Epithelial cell of proximal tubule (primary cell): ENCODE results near the gene NDUFB8. TPM values are rescaled to one million over a fixed set of nuclear protein-coding genes. Genes with fewer than 3 reads are reported as not detected.
A peak's percentile ranks its signal among the peaks of the same experiment; 100 is the strongest.
"Not testable (repeated sequence)": the region's sequence is repeated elsewhere in the genome, so short reads cannot be mapped to it uniquely, and the experiment has no call there.

Experiments
- DNase-seq: peaks from one replicate; pipeline ENCODE4 v3.0.0-alpha.2; 2011; ENCODE audit warnings: low read depth
- H3K4me3 ChIP-seq: 2 replicates; pipeline ENCODE4 v1.5.1; 2011; ENCODE audit warnings: low read depth, mild to moderate bottlenecking, low read length
- total RNA-seq: library from RNA; depleted of rRNA; stranded (reverse); fragments of >200 nt; gene quantifications from 2 replicates; pipeline ENCODE4 v1.2.3, GENCODE V29; 2015
- TF ChIP-seq, protein P1 (sequence below): conservative IDR thresholded peaks from 2 replicates; pipeline ENCODE4 v1.5.1; 2012; ENCODE audit warnings: low read depth, mild to moderate bottlenecking, low read length

The NDUFB8 gene
- 217 and 269 TPM in 2 replicates for total RNA-seq

DNA sequence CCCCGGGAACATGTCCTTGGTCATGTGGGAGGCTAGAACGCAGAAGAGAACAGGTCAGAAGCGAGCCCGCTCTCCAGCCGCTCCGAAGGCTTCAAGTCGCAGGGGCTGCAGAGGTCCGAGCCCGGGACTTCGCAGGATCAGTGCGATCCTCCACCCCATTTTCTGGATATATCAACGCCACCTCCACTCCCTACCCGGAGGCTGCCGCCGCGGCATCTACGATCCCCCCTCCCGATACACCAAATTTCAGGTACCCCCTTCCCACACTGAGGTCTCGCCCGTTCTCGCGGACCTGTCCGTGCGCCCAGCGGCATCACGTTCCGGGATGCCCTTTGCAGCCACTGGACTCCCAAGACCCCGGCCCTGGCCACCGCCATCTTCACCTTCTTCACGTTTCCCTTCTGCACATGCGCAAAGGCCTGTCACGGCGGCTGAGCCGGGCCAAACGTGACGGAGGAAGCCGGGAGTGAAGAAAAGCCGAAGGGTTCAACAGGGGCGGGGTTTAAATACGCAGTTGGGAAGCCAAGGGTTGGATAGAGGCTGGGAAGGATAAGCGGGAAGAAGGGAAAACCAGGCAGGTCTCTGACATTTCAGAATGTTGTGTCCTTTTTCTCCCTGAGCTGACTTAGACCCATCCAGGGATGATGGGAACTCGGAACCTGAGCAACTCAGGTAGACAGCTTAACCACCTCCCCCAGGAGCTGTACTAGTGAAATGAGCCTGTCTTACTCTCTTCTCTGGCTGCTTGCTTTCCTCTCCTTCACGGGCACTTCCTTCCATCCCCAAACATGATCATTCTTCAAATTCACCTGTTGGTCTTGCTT, at the start of gene NDUFB8:
NDUFB8 (minus strand) TSS at position 397 of the 824 bp plus-strand sequence; CDS start at position 377, 20 bp downstream.
- TF ChIP-seq, protein P1, sequence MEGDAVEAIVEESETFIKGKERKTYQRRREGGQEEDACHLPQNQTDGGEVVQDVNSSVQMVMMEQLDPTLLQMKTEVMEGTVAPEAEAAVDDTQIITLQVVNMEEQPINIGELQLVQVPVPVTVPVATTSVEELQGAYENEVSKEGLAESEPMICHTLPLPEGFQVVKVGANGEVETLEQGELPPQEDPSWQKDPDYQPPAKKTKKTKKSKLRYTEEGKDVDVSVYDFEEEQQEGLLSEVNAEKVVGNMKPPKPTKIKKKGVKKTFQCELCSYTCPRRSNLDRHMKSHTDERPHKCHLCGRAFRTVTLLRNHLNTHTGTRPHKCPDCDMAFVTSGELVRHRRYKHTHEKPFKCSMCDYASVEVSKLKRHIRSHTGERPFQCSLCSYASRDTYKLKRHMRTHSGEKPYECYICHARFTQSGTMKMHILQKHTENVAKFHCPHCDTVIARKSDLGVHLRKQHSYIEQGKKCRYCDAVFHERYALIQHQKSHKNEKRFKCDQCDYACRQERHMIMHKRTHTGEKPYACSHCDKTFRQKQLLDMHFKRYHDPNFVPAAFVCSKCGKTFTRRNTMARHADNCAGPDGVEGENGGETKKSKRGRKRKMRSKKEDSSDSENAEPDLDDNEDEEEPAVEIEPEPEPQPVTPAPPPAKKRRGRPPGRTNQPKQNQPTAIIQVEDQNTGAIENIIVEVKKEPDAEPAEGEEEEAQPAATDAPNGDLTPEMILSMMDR, result no peak
- H3K4me3 ChIP-seq, result peak within 1 kb of the TSS; percentile 98
- DNase-seq, result no peak

DNA sequence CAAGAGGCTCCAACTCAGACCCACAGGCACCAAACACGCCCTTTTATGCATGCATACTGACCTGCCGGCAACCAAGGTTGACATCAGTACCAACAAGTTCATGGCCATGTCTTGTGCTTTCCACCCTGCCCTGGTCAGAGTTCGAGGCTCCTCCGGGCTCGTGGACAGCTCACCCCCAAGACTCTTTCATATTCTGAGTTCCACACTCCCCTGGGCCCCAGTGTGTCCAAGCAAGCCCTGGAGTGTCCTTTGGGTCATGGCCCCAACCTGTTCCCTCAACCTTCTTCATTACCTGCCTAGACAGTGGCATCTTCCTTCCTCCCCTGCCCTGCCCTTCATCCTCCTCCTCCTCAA, 46.6 kb upstream of the NDUFB8 start:
- H3K4me3 ChIP-seq, result no peak overlapping the region
- TF ChIP-seq, protein P1, result no peak
- DNase-seq, result no peak

DNA sequence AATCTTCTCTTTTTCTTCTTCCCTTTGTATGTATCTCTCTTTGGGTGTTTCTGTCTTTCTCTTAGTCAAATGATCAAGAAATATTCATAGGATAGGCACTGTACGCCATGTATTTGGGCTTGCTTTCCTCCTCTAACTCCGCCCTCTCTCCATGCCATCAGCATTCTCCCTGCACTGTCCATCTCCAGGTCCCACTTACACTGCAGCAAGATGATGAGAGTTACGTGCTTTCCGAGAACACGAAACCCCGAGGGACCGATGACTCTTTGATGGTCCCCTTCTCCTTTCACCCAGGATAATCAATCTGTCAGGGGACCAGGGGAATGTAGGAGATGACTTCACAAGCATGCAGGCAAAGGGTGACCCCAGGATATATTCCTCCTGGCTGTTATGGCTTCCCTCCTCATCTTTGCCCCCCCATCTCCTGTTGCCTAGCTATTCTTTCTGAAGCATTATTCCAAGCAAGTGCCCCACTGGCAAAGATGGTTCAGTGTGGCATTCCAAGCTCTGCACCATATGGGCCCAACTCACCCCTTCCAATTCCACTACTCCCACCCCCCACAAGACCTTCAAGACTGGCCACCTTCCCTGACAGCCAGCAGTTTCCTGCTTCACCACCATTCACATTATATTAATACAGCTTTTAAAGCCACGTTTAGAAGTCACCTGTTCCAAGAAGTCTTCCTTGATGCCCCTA, 46.1 kb upstream of the NDUFB8 start:
- DNase-seq, result no peak
- H3K4me3 ChIP-seq, result no peak overlapping the region
- TF ChIP-seq, protein P1, result no peak

DNA sequence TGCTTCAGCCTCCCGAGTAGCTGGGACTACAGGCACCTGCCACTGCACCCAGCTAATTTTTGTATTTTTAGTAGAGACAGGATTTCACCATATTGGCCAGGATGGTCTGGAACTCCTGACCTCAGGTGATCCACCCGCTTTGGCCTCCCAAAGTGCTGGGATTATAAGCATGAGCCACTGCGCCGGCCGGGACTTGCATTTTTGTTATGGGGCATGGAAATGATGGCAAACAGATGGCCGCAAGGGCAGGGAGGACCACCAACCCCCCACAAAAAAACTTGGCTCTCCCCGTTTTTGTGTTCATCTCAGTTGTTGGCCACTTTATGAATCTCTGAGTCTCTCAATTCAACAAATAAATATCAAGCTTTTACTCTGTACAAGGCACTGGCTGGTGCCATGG, 45.5 kb upstream of the NDUFB8 start:
- not testable (repeated sequence) for H3K4me3 ChIP-seq

DNA sequence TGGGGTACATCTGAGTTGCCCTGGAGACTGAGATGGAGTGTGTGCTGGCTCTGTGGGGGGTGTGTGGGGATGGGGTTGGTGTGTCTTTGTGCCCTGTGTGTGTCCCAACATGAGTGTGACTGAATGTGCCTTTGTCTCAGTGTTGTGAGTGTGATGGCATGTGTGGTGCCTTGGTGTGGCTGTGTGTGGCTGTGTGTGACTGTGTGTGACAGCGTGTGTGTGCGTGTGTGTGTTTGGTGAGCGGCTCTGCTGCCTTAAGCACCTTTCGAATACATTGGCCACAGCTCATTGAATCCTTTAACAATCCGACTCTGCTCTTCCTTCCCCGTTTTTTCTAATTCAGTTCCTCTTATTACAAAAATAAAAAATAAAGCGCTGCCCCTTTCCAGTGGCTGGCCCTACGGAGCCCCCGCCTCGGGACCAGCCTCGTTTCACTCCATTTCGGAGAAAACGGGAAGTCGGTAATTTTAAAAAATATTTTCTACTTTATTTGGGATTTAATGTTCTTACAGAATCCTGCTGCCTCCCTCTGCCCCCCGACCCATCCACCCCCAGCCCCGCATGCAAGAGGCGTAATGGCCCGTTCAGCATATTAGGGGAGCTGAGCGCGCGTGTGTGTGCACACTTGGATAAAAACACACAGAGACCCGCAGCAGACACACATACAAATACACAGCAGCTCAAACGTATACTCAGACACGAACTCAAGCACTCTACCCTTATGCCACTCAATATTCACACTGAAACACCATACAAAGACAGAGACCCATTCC, 41.6 kb upstream of the NDUFB8 start:
- no peak for DNase-seq
- no peak overlapping the region for H3K4me3 ChIP-seq
- TF ChIP-seq, protein P1, result no peak

More for the DNA sequence above, 45.5 kb upstream of the NDUFB8 start:
- not testable (repeated sequence) for DNase-seq

DNA sequence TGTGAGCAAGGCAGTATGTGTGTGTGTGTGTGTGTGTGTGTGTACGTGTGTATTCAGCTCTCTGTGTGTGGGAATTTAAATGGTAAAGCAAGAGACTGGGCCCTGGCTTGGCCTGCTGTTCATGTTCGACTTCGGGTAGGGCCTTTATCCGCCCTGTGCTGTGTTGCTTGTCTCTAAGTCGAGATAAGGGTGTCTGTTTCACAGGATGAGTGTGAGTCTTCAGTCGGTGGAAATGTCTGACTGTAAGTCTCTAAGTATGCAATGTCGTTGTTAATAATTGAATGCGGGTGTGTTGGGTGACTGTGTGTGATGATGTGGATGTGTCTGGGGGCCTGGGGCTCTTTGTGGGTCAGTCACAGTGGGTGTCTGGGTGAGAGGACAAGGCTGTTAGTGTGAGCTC, 40.8 kb upstream of the NDUFB8 start:
- TF ChIP-seq, protein P1, result no peak
- no peak overlapping the region for H3K4me3 ChIP-seq
- DNase-seq, result no peak

DNA sequence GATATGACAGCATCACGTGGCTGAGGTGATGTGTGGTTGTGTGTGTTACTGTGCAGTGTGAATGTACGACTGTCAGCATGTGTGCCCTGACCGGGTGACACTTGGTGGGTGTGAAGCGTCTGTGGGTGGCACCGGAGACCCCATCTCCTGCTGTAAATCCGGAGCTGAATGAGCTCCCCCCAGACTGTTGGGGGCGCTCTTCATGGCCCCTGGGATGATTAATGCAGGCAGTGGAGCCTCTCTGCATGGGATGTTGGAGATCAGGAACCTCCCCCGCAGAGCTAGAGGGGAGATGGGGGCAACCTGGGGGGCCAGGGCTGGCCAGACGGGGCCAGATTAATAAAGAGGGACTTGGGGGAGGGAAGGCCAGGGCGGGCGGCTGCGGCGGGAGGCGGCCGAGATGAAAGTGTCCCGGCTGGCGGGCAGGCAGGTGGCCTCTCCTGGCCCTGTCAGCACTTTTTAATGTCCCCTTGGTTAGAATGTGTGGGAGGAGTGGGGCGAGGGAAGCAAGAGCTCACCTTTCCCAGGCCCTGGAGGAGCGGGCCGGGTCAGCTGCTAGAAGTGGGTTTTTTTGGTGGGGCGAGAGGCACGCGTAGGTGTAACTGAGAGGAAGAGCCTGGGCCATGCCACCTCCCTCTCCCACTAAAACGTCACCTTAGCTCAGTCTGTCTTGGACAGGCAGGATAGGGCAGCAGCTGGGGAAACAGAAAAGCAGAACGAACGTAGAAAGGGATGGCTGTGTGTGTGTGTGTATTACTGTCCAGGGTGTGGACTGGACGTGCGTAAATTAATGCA, 40.2 kb upstream of the NDUFB8 start:
- no peak for DNase-seq
- H3K4me3 ChIP-seq, result peak overlapping the region; percentile 39
- TF ChIP-seq, protein P1, result peak; percentile 30
